ENCODE measurements around the gene G6PC1. TPM values are rescaled to one million over a fixed set of nuclear protein-coding genes. Genes with fewer than 3 reads are reported as not detected.

G6PC1 gene
- total RNA-seq, 4 donors from 2014 or later, result not detected

GRCh38 chr17:42901535-42902229 is 1.1 kb downstream of the G6PC1 start:
- intact Hi-C loops (cut with DNase I), result no loop called here

GRCh38 chr17:42904110-42904469 is 3.5 kb downstream of the G6PC1 start:
- DNase-seq, result peak in 1 of 2 donors; percentile 18
- Histone ChIP-seq H3K9me3 (no peaks in the 10 kb centered on the region), H3K27ac (no peak overlapping the region), H3K4me1 (peaks cover 0 to 5% of the 10 kb centered on the region in 2 donors), H3K36me3 (no peaks in the 10 kb centered on the region), H3K4me3 (replicated peaks in 1 of 3) (no peak overlapping the region), H3K27me3 (no peaks in the 10 kb centered on the region)
- intact Hi-C loops (cut with DNase I), result no loop called here
- WGBS, 2 donors, result 52 to 53% methylated on average over 5 to 6 of the region's 6 CpGs
- TF ChIP-seq CTCF (IDR thresholded peaks at IDR 0.05) (no peak), POLR2A (IDR thresholded peaks at IDR 0.05) (no peak)

More at GRCh38 chr17:42901535-42902229, 1.1 kb downstream of the G6PC1 start:
- Histone ChIP-seq H3K27ac (no peak overlapping the region), H3K4me3 (replicated peaks in 1 of 3) (no peak overlapping the region), H3K27me3 (no peaks in the 10 kb centered on the region), H3K36me3 (no peaks in the 10 kb centered on the region), H3K9me3 (no peaks in the 10 kb centered on the region), H3K4me1 (peaks cover 0 to 5% of the 10 kb centered on the region in 2 donors)
- TF ChIP-seq CTCF (IDR thresholded peaks at IDR 0.05), result no peak
- no peak for TF ChIP-seq POLR2A (IDR thresholded peaks at IDR 0.05)
- WGBS, 2 donors, result 79 to 87% methylated on average over 10 of the region's 10 CpGs
- no peak for DNase-seq

- H3K4me3 ChIP-seq (replicated peaks in 1 of 3), result no peak overlapping the region
- no peak for DNase-seq
- TF ChIP-seq POLR2A (IDR thresholded peaks at IDR 0.05) (no peak), CTCF (IDR thresholded peaks at IDR 0.05) (no peak)
- peaks cover 0 to 5% of the 10 kb centered on the region in 2 donors for H3K4me1 ChIP-seq
- H3K27me3 ChIP-seq, result no peaks in the 10 kb centered on the region
- no peaks in the 10 kb centered on the region for H3K36me3 ChIP-seq
- H3K9me3 ChIP-seq, result no peaks in the 10 kb centered on the region
- intact Hi-C loops (cut with DNase I), result no loop called here
- 82 to 88% methylated on average over 8 of the region's 8 CpGs for WGBS, 2 donors
- no peak overlapping the region for H3K27ac ChIP-seq
Observed at GRCh38 chr17:42906772-42907446, 6.3 kb downstream of the G6PC1 start.

- no peak for TF ChIP-seq POLR2A (IDR thresholded peaks at IDR 0.05)
- TF ChIP-seq CTCF (IDR thresholded peaks at IDR 0.05), result no peak
- Histone ChIP-seq H3K4me3 (replicated peaks in 1 of 3) (no peak overlapping the region), H3K36me3 (no peaks in the 10 kb centered on the region), H3K4me1 (no peaks in the 10 kb centered on the region), H3K9me3 (no peaks in the 10 kb centered on the region), H3K27ac (no peak overlapping the region), H3K27me3 (no peaks in the 10 kb centered on the region)
- DNase-seq, result peak in 1 of 2 donors; percentile 5
- 60 to 69% methylated on average over 7 of the region's 7 CpGs for WGBS, 2 donors
- intact Hi-C loops (cut with DNase I), result no loop called here
Observed at GRCh38 chr17:42908872-42909700, 8.5 kb downstream of the G6PC1 start.

Measured in thyroid gland (tissue), 4 donors.